Measurements from ENCODE around the gene DNAH14. TPM values are rescaled to one million over a fixed set of nuclear protein-coding genes. Genes with fewer than 3 reads are reported as not detected.

The DNAH14 gene
- total RNA-seq, 2 donors from 2014 or later: 36.6 to 41.6 TPM

GRCh38 chr1:224881762-224882211 is 47.7 kb upstream of the DNAH14 start:
- peaks cover 35% of the 10 kb centered on the region for H3K4me1 Mint-ChIP-seq
- peaks cover 7% of the 10 kb centered on the region for H3K4me1 ChIP-seq (ENCODE audit: control insufficient read depth, insufficient read depth, low read length)
- no peaks in the 10 kb centered on the region for H3K36me3 ChIP-seq (ENCODE audit: control insufficient read depth, insufficient read depth, low read length)
- H3K36me3 Mint-ChIP-seq (ENCODE audit: low read depth): peaks cover 9% of the 10 kb centered on the region
- no peak overlapping the region for H3K9ac ChIP-seq (ENCODE audit: extremely low read depth, low read length, poor library complexity, severe bottlenecking)
- no peak overlapping the region for H3K4me3 ChIP-seq (ENCODE audit: low read length)
- H3K27me3 Mint-ChIP-seq (ENCODE audit: insufficient read depth): peaks cover 4% of the 10 kb centered on the region
- no peaks in the 10 kb centered on the region for H3K27me3 ChIP-seq (ENCODE audit: control insufficient read depth, insufficient read depth, low read length, poor library complexity, severe bottlenecking)
- TF ChIP-seq CTCF (conservative IDR thresholded peaks at IDR 0.05): no peak
- H3K4me3 Mint-ChIP-seq: no peak overlapping the region
- no peak overlapping the region for H3K27ac ChIP-seq (ENCODE audit: low read depth, low read length)
- DNase-seq: no peak
- peaks cover 24% of the 10 kb centered on the region for H3K9me3 Mint-ChIP-seq
- peaks cover 18% of the 10 kb centered on the region for H3K9me3 ChIP-seq (ENCODE audit: control insufficient read depth, low read length)
- no peak overlapping the region for H3K27ac Mint-ChIP-seq

GRCh38 chr1:224882264-224882663 is 47.2 kb upstream of the DNAH14 start:
- Histone ChIP-seq H3K4me3 (ENCODE audit: low read length) (no peak overlapping the region), H3K9ac (ENCODE audit: extremely low read depth, low read length, poor library complexity, severe bottlenecking) (no peak overlapping the region), H3K4me1 (ENCODE audit: control insufficient read depth, insufficient read depth, low read length) (peaks cover 7% of the 10 kb centered on the region), H3K9me3 (ENCODE audit: control insufficient read depth, low read length) (peaks cover 18% of the 10 kb centered on the region), H3K36me3 (ENCODE audit: control insufficient read depth, insufficient read depth, low read length) (no peaks in the 10 kb centered on the region), H3K27me3 (ENCODE audit: control insufficient read depth, insufficient read depth, low read length, poor library complexity, severe bottlenecking) (no peaks in the 10 kb centered on the region), H3K27ac (ENCODE audit: low read depth, low read length) (no peak overlapping the region)
- peaks cover 9% of the 10 kb centered on the region for H3K36me3 Mint-ChIP-seq (ENCODE audit: low read depth)
- no peak for TF ChIP-seq CTCF (conservative IDR thresholded peaks at IDR 0.05)
- DNase-seq: no peak
- peaks cover 4% of the 10 kb centered on the region for H3K27me3 Mint-ChIP-seq (ENCODE audit: insufficient read depth)
- H3K4me3 Mint-ChIP-seq: no peak overlapping the region
- H3K9me3 Mint-ChIP-seq: peaks cover 26% of the 10 kb centered on the region
- WGBS, 2 experiments (ENCODE audit: insufficient coverage in 1 of 2, insufficient read length in 1 of 2): 73 to 92% methylated on average over 2 to 4 of the region's 4 CpGs
- H3K27ac Mint-ChIP-seq: no peak overlapping the region
- H3K4me1 Mint-ChIP-seq: peaks cover 35% of the 10 kb centered on the region

- Mint-ChIP-seq H3K27ac (no peak overlapping the region), H3K27me3 (ENCODE audit: insufficient read depth) (peaks cover 4% of the 10 kb centered on the region), H3K4me1 (peaks cover 35% of the 10 kb centered on the region), H3K4me3 (no peak overlapping the region), H3K9me3 (peaks cover 26% of the 10 kb centered on the region), H3K36me3 (ENCODE audit: low read depth) (peaks cover 9% of the 10 kb centered on the region)
- no peak for TF ChIP-seq CTCF (conservative IDR thresholded peaks at IDR 0.05)
- Histone ChIP-seq H3K4me1 (ENCODE audit: control insufficient read depth, insufficient read depth, low read length) (peaks cover 7% of the 10 kb centered on the region), H3K9me3 (ENCODE audit: control insufficient read depth, low read length) (peaks cover 18% of the 10 kb centered on the region), H3K4me3 (ENCODE audit: low read length) (no peak overlapping the region), H3K27ac (ENCODE audit: low read depth, low read length) (no peak overlapping the region), H3K9ac (ENCODE audit: extremely low read depth, low read length, poor library complexity, severe bottlenecking) (no peak overlapping the region), H3K27me3 (ENCODE audit: control insufficient read depth, insufficient read depth, low read length, poor library complexity, severe bottlenecking) (no peaks in the 10 kb centered on the region), H3K36me3 (ENCODE audit: control insufficient read depth, insufficient read depth, low read length) (no peaks in the 10 kb centered on the region)
- no peak for DNase-seq
- 72 to 78% methylated on average over 2 of the region's 2 CpGs for WGBS, 2 experiments (ENCODE audit: insufficient coverage in 1 of 2, insufficient read length in 1 of 2)
Observed at GRCh38 chr1:224883091-224883490, 46.4 kb upstream of the DNAH14 start.
